ENCODE data around the gene FBXW5.

- TF ChIP-seq MYC (IDR thresholded peaks at IDR 0.05; ENCODE audit: low read depth, low read length) (no peak), CTCF (IDR thresholded peaks at IDR 0.05; ENCODE audit: extremely low read depth in 1 of 2, insufficient read depth in 1 of 2, low read depth in 1 of 2, low read length in 2 of 2) (peak in 1 of 2 donors; percentile 51), EZH2 (IDR thresholded peaks at IDR 0.05; ENCODE audit: borderline replicate concordance, low read depth, low read length, severe bottlenecking) (no peak), POLR2A (IDR thresholded peaks at IDR 0.05; ENCODE audit: low read depth, low read length) (no peak), MAX (IDR thresholded peaks at IDR 0.05; ENCODE audit: insufficient read depth, insufficient read length) (no peak), POLR2AphosphoS5 (IDR thresholded peaks at IDR 0.05; ENCODE audit: insufficient read depth, low read depth, low read length) (no peak)
These were observed 3.5 kb upstream of the FBXW5 start for GRCh38 chr9:136947955-136948510.

Data from endothelial cell of umbilical vein (primary cell).